ENCODE measurements around the gene RENBP. TPM values are rescaled to one million over a fixed set of nuclear protein-coding genes. Genes with fewer than 3 reads are reported as not detected.

The RENBP gene
- polyA plus RNA-seq, 1 of the 3 experiments (the other 2 are of a cell fraction) = 0.90 TPM

DNA sequence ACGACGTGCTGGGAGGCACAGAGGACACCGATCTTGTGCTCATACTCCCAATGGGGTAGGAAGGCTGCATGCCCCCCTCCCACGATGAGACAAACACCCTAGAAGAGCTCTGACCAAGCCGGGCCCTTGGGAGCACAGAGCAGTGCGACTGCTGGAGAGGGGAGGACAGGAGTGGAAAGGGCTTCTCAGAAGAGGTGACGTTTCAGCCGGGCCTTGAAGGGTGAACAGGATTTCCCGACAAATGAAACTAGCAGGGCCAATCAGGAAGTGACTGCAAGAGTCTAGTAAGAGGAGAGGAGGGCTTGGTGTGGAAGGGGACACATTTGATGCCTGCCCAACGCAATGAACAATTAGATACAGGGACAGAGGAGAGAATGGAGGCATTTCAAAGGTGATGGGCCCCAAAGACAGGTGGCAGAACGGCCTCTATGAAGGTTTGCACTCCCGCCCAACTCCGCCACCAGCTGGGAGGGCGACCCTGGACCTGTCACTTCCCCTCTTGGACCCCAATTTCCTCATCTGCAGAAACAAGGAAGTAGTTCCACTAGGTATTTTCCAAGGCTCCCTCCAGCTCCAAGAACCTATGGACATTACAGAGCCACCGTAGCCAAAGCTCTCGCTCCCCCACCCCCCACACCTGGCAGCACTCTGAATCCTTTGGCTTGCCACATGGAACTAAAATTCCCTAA lies 23.2 kb upstream of the RENBP start:
- Histone ChIP-seq H3K4me2 (peak overlapping the region; percentile 80; the same call in 1 of the 2 replicates), H4K20me1 (ENCODE audit: insufficient read depth) (peaks cover 72% of the 10 kb centered on the region), H3K27ac (ENCODE audit: low read depth in 2 of 2, low read length in 1 of 2) (no peak overlapping the region; a peak in 1 of 4 replicates), H3K9ac (no peak overlapping the region), H3K36me3 (replicated peaks in 1 of 2; ENCODE audit: control insufficient read depth in 1 of 2, insufficient read depth in 2 of 2, low read length in 1 of 2) (peaks cover 6 to 23% of the 10 kb centered on the region in 2 experiments), H2AFZ (ENCODE audit: low read depth) (no peak overlapping the region), H3K4me1 (ENCODE audit: control insufficient read depth in 1 of 2, insufficient read depth in 2 of 2, low read depth in 1 of 2, low read length in 1 of 2) (peaks cover 16 to 35% of the 10 kb centered on the region in 2 experiments; a peak in 2 of 4 replicates), H3K9me3 (no peaks in the 10 kb centered on the region), H3K27me3 (ENCODE audit: insufficient read depth) (no peaks in the 10 kb centered on the region), H3K79me2 (ENCODE audit: insufficient read depth) (peaks cover 80% of the 10 kb centered on the region), H3K9me2 (no peaks in the 10 kb centered on the region), H3F3A (replicated peaks; ENCODE audit: insufficient read depth) (no peaks in the 10 kb centered on the region), H3K4me3 (ENCODE audit: low read depth in 2 of 2, low read length in 1 of 2) (no peak overlapping the region)
- CTCF ChIA-PET = interaction anchor here (0.6 to 11.6 kb wide), 8 partner anchors 10 to 349 kb away, joined by 3 to 179 read pairs (median 6); partner anchors contain the start of genes PLXNB3 and RENBP
- no peak for DNase-seq
- 89% methylated on average over 9 of the region's 16 CpGs for WGBS (ENCODE audit: low lambda C conversion rate)
- POLR2A ChIA-PET = no interaction called here
- TF ChIP-seq, protein P1, sequence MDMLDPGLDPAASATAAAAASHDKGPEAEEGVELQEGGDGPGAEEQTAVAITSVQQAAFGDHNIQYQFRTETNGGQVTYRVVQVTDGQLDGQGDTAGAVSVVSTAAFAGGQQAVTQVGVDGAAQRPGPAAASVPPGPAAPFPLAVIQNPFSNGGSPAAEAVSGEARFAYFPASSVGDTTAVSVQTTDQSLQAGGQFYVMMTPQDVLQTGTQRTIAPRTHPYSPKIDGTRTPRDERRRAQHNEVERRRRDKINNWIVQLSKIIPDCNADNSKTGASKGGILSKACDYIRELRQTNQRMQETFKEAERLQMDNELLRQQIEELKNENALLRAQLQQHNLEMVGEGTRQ (IDR thresholded peaks at IDR 0.05; ENCODE audit: borderline replicate concordance, low read depth, low read length) = no peak
- TF ChIP-seq JUND (IDR thresholded peaks at IDR 0.05) = no peak
- TF ChIP-seq, protein P2, sequence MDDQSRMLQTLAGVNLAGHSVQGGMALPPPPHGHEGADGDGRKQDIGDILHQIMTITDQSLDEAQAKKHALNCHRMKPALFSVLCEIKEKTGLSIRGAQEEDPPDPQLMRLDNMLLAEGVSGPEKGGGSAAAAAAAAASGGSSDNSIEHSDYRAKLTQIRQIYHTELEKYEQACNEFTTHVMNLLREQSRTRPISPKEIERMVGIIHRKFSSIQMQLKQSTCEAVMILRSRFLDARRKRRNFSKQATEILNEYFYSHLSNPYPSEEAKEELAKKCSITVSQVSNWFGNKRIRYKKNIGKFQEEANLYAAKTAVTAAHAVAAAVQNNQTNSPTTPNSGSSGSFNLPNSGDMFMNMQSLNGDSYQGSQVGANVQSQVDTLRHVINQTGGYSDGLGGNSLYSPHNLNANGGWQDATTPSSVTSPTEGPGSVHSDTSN (IDR thresholded peaks at IDR 0.05) = no peak
- TF ChIP-seq TAF1 (IDR thresholded peaks at IDR 0.05; ENCODE audit: borderline replicate concordance, low read depth, low read length) = no peak
- no peak for TF ChIP-seq NFIC (IDR thresholded peaks at IDR 0.05; ENCODE audit: borderline replicate concordance)
- TF ChIP-seq RXRA (IDR thresholded peaks at IDR 0.05; ENCODE audit: borderline replicate concordance, low read depth) = no peak
- TF ChIP-seq FOXJ3 (CRISPR knock-in tag; IDR thresholded peaks at IDR 0.05) = no peak
- no peak for TF ChIP-seq RFX5 (IDR thresholded peaks at IDR 0.05; ENCODE audit: low read length)
- TF ChIP-seq EP300 (IDR thresholded peaks at IDR 0.05; ENCODE audit: borderline replicate concordance in 1 of 2, low read depth in 1 of 2, low read length in 1 of 2) = no peak
- TF ChIP-seq TEAD4 (IDR thresholded peaks at IDR 0.05; ENCODE audit: borderline replicate concordance, insufficient read depth) = no peak
- TF ChIP-seq, protein P3, sequence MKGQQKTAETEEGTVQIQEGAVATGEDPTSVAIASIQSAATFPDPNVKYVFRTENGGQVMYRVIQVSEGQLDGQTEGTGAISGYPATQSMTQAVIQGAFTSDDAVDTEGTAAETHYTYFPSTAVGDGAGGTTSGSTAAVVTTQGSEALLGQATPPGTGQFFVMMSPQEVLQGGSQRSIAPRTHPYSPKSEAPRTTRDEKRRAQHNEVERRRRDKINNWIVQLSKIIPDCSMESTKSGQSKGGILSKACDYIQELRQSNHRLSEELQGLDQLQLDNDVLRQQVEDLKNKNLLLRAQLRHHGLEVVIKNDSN (IDR thresholded peaks at IDR 0.05; ENCODE audit: borderline replicate concordance, low read depth) = no peak
- no peak for TF ChIP-seq GABPA (IDR thresholded peaks at IDR 0.05; ENCODE audit: low read depth)
- no peak for TF ChIP-seq RCOR1 (IDR thresholded peaks at IDR 0.05; ENCODE audit: low read length)
- no peak for TF ChIP-seq SIN3A (IDR thresholded peaks at IDR 0.05; ENCODE audit: borderline replicate concordance, low read depth, low read length)
- TF ChIP-seq, protein P4, sequence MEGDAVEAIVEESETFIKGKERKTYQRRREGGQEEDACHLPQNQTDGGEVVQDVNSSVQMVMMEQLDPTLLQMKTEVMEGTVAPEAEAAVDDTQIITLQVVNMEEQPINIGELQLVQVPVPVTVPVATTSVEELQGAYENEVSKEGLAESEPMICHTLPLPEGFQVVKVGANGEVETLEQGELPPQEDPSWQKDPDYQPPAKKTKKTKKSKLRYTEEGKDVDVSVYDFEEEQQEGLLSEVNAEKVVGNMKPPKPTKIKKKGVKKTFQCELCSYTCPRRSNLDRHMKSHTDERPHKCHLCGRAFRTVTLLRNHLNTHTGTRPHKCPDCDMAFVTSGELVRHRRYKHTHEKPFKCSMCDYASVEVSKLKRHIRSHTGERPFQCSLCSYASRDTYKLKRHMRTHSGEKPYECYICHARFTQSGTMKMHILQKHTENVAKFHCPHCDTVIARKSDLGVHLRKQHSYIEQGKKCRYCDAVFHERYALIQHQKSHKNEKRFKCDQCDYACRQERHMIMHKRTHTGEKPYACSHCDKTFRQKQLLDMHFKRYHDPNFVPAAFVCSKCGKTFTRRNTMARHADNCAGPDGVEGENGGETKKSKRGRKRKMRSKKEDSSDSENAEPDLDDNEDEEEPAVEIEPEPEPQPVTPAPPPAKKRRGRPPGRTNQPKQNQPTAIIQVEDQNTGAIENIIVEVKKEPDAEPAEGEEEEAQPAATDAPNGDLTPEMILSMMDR (IDR thresholded peaks at IDR 0.05) = no peak
- no peak for TF ChIP-seq NRF1 (IDR thresholded peaks at IDR 0.05; ENCODE audit: low read depth, low read length)
- no peak for TF ChIP-seq POLR2AphosphoS5 (IDR thresholded peaks at IDR 0.05; ENCODE audit: low read depth, low read length)
- no peak for TF ChIP-seq FOXM1 (IDR thresholded peaks at IDR 0.05; ENCODE audit: low read depth)

Measured in SK-N-SH (cell line).